HG02623 (cell line): ENCODE data around the gene CACNA2D4.

ENCODE experiments used
- ATAC-seq: cut with Tn5 transposase; IDR thresholded peaks from one replicate; pipeline ENCODE4 v1.9.1; 2021; ENCODE audit warnings: moderate library complexity; ENCODE audit not compliant: unreplicated experiment

CACNA2D4 gene

GRCh38 chr12:1870998-1871917 is 47.2 kb downstream of the CACNA2D4 start:
- ATAC-seq: no peak

GRCh38 chr12:1870086-1870485 is 48.4 kb downstream of the CACNA2D4 start:
- ATAC-seq: no peak

DNA sequence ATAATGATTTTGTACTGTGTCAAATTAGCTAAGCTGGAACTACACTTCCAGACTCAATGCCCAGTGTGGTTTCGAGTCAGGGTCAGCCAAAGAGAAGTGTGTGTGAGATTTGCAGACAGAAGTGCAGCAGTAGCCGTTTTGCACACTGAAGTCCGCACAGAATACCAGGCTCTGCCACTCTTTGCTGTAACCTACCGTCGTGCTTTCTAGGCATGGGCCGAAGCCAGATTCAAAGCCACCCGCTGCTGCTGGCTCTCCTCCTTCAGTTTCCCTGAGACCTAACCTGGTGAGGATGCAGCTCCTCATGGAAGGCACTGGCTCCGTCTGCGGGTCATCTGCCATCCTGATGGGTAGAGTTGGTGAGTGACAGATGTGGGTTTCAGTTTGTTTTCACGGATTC is 49.3 kb downstream of the CACNA2D4 start:
- no peak for ATAC-seq

DNA sequence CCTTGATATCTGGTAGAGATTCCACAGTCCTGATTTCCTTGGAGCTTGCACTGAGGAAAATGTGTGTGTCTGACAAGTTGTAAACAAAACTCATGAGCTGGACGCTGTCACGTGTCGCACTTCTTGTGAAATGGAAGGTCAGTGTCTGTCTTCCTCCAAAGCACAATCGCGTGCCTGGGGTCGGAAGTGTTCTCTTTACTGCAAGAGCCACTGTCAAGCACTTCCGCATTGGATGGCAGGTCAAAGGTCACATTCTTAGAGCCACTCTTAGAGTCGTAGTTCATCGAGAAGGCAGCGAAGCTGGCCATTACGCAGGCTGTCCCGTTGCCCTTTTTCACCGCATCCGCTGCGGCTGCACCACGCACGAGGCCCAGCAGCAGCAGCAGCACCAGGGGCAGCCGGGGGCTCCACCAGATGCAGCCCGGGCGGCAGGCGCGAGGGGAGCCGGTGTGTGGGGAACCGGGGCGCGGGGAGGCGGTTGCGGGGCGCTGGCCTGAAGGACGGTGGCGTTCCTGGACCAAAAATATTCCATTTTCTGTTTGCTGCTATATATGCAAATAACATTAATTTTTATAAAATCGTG is 53.1 kb downstream of the CACNA2D4 start:
- ATAC-seq: no peak

- ATAC-seq: no peak
Measured at GRCh38 chr12:1864867-1865266, 53.6 kb downstream of the CACNA2D4 start.

GRCh38 chr12:1864456-1864855 is 54.0 kb downstream of the CACNA2D4 start:
- ATAC-seq: no peak

- no peak for ATAC-seq
Measured at GRCh38 chr12:1863823-1864222, 54.6 kb downstream of the CACNA2D4 start.

DNA sequence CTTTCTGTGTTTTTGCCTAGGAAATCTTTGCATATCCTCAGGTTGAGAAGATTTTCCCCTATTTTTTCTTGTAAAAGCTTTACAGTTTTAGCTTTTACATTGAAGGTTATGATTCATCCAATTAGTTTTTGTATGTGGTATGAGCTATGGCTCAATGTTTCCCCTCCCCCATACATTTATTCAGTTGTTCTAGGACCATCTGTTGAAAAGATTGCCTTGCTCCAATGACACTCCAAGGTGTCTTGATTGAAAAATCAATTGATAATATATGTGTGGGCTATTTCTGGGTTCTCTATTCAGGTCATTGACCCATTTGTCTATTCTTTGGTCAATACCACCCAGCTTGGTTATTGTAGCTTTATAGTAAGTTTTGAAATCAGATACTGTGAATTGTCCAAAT is 55.5 kb downstream of the CACNA2D4 start:
- ATAC-seq: no peak

- no peak for ATAC-seq
Measured at GRCh38 chr12:1859643-1860042, 58.8 kb downstream of the CACNA2D4 start.

- no peak for ATAC-seq
Measured at GRCh38 chr12:1858456-1858855, 60.0 kb downstream of the CACNA2D4 start.

DNA sequence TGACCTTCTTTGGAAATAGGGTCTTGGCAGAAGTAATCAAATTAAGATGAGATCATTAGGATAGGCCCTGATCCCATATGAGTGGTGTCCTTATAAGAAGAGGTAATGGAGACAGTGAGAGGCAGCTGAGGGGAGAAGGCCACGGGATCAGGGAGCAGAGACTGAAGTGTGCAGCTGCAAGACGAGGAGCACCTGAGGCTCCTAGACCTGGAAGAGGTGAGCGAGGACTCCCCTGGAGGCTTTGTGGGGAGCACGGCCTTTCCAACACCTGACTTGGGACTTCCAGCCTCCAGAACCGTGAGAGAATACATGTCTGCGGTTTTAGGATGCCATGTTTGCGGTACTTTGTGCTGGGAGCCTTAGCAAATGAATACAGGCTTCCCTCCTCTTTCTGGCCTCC is 60.6 kb downstream of the CACNA2D4 start:
- ATAC-seq: no peak

- no peak for ATAC-seq
Measured at GRCh38 chr12:1857086-1857485, 61.4 kb downstream of the CACNA2D4 start.

- no peak for ATAC-seq
Measured at GRCh38 chr12:1855241-1855640, 63.2 kb downstream of the CACNA2D4 start.

DNA sequence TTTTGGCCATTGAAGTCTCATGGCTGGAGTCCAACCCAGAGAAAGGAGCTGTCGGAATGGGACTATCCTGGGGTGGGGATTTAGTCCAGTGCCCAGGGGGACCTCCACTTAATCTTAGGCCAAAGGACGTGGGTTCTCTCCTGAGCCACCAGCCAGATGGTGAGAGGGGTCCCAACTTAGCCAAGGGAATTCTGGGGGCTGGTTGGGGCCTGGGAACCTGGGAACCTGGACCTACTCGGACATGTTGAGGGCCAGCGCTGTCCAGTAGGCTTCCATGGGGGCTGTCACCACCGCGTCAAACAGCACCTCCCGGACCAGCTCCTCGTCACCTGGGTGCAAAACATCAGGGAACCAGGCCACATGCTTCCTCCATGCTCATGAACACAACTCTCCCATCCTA is 64.7 kb downstream of the CACNA2D4 start:
- ATAC-seq: no peak

- no peak for ATAC-seq
Measured at GRCh38 chr12:1852076-1852475, 66.4 kb downstream of the CACNA2D4 start.

DNA sequence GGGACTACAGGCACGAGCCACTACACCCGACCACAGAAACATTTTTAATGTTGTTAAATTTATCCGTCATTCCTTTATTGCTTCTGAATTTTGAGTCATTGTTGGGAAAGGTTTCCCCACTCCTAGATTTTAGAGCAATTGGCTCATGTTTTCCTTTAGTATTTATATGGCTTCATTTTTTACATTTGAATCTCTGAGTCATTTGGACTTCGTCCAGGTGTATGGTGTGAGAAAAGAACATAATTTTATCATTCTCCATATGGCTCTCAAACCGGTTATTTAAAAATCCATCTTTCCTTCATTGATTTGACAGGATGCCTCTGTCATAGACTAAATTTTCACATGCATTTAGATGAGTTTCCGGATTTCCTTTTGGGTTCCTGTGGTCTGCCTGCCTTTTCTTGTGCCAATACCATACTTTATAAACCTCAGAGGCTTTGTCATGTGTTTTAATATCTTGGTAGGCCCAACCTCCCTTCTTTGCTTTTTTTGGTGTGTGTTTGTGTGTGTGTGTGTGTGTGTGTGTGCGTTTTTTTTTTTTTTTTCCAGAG is 67.2 kb downstream of the CACNA2D4 start:
- no peak for ATAC-seq

DNA sequence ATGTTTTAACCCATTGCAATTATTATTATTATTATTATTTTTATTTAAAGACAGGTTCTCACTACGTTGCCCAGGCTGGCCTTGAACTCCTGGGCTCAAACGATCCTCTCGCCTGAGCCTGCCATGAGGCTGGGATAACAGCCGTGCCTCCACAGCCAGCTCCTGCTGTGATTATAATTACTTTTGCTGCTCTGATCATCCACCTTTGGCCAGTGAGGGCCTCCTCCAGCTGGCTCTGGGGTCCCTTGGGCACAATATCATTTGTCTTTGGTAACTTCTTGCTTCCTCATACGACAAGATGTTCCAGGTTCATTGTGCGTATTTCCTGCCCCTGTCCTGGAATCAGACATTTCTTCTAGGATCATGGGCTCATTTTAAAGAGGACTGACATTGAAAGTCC is 69.7 kb downstream of the CACNA2D4 start:
- ATAC-seq: no peak

- ATAC-seq: no peak
Measured at GRCh38 chr12:1848146-1848545, 70.3 kb downstream of the CACNA2D4 start.

DNA sequence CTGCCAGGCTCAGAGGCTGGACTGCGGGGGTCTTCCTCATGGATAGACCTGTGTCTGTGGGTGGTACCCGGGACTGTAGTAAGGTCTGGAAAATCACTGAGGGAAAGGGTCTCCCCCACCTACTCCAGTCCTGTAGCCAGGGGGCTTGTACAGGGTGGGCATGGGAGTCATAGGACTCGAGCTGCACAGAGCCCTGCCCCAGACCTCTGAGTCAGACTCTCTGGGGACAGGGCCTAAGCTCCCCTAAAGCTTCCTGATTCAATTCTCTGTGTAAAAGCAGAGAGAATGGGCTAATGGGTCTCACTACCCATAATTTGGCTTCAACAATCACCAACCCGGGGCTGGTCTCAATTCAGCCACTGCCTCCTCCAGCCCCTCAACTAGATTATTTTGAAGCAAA is 71.0 kb downstream of the CACNA2D4 start:
- no peak for ATAC-seq

DNA sequence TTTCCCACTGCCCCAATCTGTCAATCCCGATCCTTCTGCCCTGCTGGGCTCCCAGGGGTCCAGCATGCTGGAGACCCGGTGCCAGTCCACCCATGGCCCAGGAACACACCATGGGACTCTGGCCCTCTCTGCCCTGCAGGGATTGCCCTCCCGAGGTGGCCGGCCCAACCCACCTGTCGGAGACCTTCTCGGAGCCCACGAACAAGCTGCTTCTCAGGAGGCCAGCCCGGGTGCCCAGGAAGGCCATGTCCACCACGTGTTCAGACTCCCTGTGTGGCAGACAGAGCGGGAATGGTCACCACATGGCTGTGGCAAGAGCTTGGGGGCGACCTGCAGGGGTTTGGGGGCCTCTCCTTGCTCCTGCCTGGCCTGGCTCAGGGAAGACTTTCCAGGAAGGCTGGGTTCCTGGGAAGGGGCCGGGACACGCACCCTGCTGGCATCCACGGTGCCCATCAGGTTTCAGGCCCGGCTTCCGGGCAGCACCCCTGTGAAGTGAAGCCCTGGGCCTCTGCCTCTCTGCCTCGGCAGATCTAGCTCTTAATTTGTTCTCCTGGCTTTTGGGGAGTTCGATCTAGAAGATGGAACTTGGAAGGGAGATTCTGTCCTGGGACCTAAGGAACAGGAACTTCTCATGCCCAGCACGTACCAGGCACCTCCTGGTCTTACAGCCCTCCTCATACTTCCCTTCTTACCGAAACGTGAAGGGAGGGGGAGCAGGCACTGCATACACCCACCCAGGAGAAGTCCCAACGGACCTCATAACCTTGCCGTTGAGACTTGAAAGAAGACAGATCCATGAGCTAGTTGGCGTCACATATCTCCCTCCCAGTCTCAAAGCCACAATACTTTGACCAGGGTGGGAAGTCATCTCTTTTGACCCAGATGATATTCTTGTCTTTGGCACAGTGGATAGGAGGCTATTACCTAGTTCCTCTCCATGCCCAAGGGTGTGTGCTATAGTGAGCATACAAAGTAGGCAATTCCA is 71.7 kb downstream of the CACNA2D4 start:
- ATAC-seq: no peak

DNA sequence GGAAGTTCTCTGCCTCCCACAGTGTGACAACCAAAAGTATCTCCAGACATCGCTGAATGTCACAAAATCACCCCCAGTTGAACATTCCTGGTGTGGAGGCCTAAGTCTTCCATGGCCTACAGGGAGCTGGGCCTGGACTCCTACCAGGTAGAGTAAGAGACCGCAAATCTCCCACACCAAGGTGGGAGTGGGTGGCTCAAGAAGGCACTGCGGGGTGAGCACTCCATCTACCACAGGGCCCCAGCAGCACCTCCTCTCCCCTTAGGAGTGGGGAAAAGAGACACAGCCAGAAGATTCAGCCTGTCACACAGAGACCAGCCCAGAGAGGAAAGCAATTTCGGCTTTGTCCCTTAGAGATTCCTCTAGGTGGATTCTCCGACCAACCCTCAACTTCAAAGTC is 72.6 kb downstream of the CACNA2D4 start:
- ATAC-seq: no peak
